GM21526 (cell line): Measurements from ENCODE around the gene ANKH.

Experiments used
- ATAC-seq: cut with Tn5 transposase; IDR thresholded peaks from one replicate; pipeline ENCODE4 v1.9.1; 2021; ENCODE audit warnings: moderate library complexity; ENCODE audit not compliant: unreplicated experiment, low FRiP score

ANKH gene

GRCh38 chr5:14767053-14767452 lies 104.5 kb downstream of the ANKH start:
- ATAC-seq, result no peak

GRCh38 chr5:14766584-14766983 lies 105.0 kb downstream of the ANKH start:
- ATAC-seq, result no peak

DNA sequence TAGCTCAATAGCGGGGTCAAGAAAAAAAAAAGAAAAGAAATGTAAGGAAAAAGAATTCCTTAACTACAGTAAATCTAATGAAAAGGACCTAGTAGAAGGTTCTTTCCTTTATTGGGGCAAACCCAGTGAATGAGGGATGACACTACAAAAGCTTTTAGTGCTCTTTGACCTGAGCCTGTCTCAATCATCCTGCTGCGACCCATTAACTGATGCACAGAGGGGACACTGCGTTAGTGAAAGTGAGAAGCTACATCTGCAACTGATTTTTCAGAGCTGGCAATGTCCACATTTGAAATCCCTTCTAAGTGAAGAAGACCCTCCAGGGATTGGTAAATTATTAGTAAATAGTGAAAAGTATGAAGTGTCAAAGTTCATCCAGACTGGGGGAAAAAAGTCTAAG lies 106.0 kb downstream of the ANKH start:
- no peak for ATAC-seq

GRCh38 chr5:14762549-14763216 lies 108.9 kb downstream of the ANKH start:
- ATAC-seq, result no peak

DNA sequence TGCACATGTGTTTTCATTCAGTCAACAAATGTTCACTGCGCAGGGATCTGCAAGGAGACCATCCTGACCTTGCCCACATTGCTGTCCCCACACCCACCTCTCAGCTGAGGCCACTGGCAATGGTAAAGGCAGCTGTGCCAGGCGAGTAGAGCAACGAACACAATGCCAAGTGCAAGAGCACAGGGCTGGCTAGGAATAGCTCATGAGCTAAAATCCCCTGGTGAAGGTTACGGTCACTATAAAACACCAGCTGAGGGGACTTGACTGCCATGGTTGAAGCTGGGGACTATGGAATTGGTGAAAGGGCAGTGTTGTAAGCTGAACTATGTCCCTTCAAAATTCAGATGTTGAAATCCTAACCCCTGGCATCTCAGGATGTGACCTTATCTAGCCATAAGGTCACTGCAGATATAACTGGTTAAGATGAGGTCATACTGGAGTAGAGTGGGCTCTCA lies 111.0 kb downstream of the ANKH start:
- ATAC-seq, result no peak

- ATAC-seq, result no peak
These were observed 111.6 kb downstream of the ANKH start for GRCh38 chr5:14759744-14760547.

DNA sequence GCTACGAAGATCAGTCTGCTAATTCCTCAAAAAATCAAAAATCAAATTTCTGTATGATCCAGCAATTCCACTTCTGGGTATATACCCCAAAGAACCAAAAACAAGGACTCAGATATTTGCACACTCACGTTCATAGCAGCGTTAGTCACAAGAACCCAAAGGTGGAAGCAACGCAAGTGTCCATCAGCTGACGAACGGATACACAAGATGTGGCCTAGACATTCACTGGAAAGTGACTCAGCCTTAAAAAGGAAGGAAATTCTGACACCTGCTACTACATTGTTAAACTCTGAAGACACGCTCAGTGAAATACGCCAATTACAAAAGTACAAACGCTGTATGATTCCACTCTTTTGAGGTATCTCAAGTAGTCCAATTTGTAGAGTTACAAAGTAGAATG lies 113.7 kb downstream of the ANKH start:
- ATAC-seq, result no peak

DNA sequence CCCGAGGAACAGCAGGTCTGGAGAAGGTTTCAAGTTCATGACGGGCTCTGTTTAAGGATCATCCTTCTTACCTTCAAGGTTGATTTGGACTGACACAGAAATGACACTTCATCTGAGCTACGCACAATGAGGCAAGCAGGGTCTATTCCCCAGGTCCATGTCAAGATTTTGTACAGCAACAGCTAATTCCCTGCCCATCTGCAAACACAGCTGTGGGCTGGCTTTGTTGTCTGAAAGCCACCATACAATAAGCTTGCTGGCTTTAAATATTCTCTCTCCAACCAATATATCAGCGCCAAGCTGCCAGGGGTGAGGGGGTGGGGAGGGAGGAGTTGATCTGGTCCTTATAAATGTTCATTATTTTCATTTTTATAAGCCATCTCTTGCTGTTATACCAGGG lies 115.1 kb downstream of the ANKH start:
- ATAC-seq, result no peak

DNA sequence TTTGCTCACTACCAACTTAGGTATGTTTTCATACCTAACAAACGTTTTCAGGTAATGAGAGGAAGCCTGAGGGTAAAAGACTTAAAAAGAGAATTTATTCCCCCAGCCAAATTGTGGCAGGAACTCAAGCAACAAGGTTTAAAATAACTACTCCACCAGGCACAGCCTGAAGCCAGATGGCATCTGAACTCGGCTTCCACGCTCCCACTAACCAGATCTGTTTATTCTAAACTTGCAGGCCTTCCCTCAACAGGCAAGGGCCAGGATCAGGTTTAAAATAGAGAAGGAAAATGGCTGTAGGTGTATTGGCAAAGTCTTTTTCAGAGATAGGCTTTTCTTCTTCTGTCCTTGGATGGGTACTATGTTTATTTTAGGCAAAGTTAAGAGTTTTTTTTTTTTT lies 117.6 kb downstream of the ANKH start:
- no peak for ATAC-seq

GRCh38 chr5:14753292-14753691 lies 118.3 kb downstream of the ANKH start:
- ATAC-seq, result no peak

DNA sequence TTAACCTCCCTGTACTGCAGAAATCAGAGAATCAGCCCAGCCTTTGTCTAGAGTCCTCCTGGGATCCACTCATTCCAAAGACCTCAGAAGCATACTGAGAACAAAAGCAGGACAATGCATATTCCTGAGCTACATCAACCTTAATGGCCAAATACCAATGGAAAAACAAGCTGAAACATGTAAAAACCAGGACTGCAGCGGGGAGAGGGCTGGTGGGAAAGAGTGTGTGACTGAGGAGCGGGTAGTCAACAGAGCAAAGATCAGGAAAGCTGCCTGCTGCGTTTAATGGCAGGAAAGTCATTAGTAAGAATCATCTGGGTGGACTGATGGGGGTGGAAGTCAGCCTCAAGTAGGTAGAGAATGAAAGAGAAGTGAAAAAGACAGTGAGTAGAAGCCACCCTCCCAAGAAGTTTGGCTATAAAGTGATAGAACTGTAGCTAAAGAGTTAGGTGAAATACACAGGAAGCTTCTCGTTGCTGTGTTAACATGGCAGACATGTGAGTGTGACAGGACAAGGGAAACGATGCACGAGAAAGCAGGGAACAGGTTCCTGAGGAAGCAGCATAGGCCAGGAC lies 119.0 kb downstream of the ANKH start:
- no peak for ATAC-seq

GRCh38 chr5:14750712-14751111 lies 120.9 kb downstream of the ANKH start:
- ATAC-seq, result no peak

GRCh38 chr5:14749579-14750101 lies 121.9 kb downstream of the ANKH start:
- ATAC-seq, result no peak

DNA sequence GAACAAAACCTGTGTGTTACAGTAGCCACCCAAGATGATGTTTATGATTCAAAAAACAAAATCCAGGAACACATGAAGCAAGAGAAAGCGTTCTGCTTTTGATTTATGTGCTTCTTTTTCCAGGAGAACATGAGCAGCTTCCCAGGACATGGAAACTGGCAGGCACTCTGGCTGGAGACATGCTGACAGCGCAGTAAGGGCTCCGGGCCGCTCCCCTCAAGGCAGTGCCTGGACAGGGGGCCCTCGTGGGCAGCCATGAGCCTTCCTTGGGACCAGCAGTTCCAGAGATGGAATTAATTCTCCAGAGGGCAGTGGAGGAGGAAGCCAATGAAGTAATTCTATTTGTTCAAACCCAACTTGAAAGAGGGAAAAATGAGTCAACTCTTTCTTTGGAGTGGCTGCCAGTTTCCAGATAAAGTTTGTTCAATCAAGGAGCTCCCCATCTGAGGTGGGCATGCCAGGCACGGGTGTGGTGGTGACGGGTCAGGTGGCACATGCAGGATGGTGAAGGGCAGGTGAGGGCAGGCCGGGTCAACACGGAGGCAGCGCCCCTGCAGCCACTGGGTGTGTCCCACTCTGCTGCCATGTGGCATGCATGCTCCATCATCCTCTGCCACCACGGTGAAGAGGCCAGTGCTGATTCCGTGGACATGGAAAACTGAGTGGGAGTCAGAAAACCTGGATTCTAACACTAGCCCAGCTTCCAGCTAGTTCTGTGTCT lies 123.2 kb downstream of the ANKH start:
- no peak for ATAC-seq

DNA sequence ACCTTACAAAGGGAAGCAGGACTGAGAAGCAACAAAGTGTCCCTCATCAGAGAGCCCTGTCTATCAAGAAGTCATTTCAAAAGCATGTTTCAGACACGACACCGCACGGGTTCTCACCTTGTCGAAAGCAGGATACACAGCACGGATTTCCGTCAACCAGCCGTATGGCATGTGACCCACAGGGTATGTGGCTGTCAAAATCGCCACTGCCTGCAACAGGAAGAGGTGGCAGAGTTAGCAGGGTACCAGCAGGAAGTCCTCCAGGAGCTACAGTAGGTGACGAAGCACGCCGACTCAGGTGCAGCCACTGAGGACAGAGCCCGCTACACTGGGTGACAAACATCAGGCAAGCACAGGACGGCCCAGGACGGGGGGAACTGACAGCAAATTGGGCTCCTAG lies 125.8 kb downstream of the ANKH start:
- ATAC-seq, result no peak

DNA sequence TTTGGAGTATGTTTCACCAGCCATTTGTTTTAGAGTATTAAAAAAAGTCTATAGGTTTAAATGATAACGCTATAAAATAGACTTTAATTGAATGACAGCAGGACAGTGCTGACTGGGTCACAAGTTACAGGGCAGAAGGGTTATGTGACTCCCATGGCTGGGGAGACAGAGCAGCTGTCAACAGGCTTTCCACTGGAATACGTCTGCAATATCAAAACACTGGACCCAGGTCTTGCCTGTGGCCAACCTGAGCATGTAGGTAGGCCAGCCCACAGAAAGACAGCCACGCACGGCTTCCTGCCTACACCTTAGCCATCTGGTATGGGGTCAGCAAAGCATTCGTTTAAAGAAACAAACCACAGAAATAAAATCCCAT lies 126.4 kb downstream of the ANKH start:
- no peak for ATAC-seq

- ATAC-seq, result no peak
These were observed 127.0 kb downstream of the ANKH start for GRCh38 chr5:14744296-14745187.

GRCh38 chr5:14743601-14744295 lies 127.8 kb downstream of the ANKH start:
- ATAC-seq, result no peak

GRCh38 chr5:14742498-14742897 lies 129.1 kb downstream of the ANKH start:
- ATAC-seq, result no peak
